HG03565 (cell line): ENCODE measurements around the gene GJA4.

ENCODE experiments used
- ATAC-seq: cut with Tn5 transposase; IDR thresholded peaks from one replicate; pipeline ENCODE4 v1.9.1; 2021; ENCODE audit warnings: mild to moderate bottlenecking, moderate library complexity; ENCODE audit not compliant: unreplicated experiment

Gene GJA4

GRCh38 chr1:34792868-34793727 lies at the start of gene GJA4:
Gene GJA4, plus strand, starts transcription at chr1:34792999. Its CDS starts 1,215 bp downstream, at chr1:34794214.
- ATAC-seq: no peak

- ATAC-seq: no peak
These were observed 49.0 kb upstream of the GJA4 start for GRCh38 chr1:34743775-34744174.

DNA sequence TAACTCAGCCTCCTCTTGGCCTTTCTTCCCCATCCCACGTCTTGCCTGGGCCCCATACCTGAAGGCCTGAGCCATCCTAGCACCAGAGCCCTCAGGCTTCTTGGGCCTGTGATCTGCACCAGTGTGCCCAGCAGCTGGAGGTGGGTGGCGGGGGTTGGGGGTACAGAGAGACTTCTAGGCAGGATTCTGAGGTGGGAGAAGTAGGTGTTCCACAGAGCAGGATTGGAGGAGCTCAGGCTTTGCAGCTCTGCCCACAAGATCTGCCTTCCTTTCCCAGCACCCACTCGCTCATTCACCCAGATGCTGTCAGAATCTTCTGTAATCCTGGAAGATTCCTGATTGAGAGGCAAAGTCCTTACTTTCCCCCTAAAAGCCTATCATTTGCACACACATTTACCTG lies 47.9 kb upstream of the GJA4 start:
- no peak for ATAC-seq

- no peak for ATAC-seq
These were observed 47.1 kb upstream of the GJA4 start for GRCh38 chr1:34745666-34746065.

DNA sequence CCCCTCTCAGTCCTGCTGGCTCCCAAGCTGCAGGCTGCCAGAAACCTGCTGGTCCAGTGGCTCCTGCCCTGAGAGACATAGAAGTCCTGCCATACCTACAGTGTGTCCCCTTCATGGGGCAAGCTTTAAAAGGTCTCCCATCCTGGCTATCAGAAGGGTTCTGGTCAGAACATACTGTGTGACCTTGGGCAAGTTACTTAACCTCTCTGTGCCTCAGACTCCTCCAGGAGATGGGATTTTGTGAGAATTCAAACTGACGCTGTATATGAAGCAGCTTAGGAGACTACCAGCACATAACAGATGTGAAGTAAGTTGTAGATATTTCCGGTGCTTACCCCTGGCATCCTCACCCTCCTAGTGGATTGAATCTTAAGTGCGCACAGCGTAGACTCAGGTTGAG lies 46.7 kb upstream of the GJA4 start:
- no peak for ATAC-seq

GRCh38 chr1:34746785-34747637 lies 45.8 kb upstream of the GJA4 start:
- no peak for ATAC-seq

GRCh38 chr1:34747638-34747941 lies 45.2 kb upstream of the GJA4 start:
- ATAC-seq: no peak

DNA sequence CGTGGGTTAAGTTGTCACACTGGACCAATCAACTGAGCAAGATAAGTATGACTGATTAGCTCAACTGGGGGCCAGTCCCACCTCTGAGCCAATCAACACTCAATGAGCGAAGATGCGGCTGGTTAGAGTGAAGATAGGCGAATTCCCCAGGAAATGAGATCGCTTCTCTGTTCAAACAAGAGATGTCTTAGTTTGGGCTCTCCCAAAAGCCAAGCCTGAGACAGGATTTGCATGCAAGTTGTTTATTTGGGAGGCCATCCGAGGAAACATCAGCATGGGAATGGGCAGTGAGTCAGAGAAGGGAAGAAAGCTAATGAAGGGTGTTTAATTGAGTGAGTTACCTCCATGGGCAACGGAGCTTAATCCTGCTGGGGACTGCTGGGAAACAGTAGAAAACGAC lies 42.8 kb upstream of the GJA4 start:
- ATAC-seq: no peak

GRCh38 chr1:34750610-34751009 lies 42.2 kb upstream of the GJA4 start:
- ATAC-seq: no peak

DNA sequence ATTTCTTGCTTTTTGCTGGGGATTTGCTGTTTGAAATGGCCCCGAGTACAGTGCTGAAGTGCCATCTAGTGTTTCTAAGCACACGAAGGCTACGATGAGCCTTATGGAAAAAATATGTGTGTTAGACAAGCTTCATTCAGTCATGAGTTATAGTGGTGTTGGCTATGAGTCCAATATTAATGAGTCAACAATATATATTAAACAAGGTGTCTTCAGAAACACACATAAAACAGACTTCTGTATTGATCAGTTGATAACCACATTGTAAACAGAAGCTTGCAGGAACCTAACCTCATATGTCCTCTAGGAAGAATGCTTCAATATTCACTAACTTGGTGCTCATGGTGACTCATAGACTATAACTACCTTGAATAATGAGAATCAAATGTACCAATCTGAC lies 39.6 kb upstream of the GJA4 start:
- ATAC-seq: no peak

- no peak for ATAC-seq
These were observed 37.7 kb upstream of the GJA4 start, which contains the start of gene GJB5 for GRCh38 chr1:34754964-34755637. Gene GJB5, plus strand, starts transcription at chr1:34755047. Its CDS starts 2,284 bp downstream, at chr1:34757331.

- no peak for ATAC-seq
These were observed 36.8 kb upstream of the GJA4 start for GRCh38 chr1:34755961-34756360.

DNA sequence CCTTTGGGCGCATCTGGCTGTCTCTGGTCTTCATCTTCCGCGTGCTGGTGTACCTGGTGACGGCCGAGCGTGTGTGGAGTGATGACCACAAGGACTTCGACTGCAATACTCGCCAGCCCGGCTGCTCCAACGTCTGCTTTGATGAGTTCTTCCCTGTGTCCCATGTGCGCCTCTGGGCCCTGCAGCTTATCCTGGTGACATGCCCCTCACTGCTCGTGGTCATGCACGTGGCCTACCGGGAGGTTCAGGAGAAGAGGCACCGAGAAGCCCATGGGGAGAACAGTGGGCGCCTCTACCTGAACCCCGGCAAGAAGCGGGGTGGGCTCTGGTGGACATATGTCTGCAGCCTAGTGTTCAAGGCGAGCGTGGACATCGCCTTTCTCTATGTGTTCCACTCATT lies 35.4 kb upstream of the GJA4 start:
- ATAC-seq: no peak

GRCh38 chr1:34758751-34759150 lies 34.0 kb upstream of the GJA4 start:
- no peak for ATAC-seq

DNA sequence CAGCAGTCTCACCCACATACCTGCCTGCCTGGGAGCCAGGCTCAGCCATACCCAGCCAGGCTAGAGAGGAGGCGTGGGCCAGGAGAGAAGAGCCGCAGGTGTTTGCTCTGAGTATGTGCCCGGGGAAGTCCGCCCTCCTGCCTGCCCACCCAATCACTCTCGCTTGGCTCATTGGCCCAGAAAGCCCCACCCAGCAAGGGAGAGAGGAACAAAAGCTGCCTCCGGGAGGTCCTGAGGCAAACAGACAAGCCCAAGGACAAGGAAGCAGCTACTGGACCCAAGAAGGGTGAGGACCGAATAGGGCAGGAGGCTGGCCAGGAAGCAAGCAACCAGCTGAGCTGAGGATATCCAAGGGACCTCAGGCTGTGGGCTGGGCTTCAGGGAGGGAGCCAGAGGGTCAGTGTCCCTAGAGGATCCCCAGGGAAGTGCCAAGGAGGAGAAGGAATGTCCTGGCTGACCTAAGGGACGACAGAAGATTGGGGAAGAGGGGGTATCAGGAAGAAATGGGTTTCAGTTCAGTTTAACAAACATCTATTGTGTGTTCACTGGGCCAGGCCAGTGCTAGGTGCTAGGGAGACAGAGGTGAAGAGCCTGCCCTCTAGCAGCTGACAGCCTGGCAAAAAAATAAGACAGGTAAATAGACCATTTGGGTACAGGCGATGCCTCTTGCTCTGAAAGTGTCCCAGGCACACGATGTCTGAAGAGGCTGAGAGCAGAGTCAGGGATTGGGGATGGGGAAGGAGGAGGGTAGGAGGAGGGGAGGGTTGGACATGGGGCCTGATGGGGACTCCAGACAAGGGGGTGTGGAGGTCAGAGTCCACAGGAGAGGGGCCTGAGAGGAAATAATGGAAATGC lies 33.1 kb upstream of the GJA4 start, which contains the start of gene GJB4:
TSS of gene GJB4 (plus strand) at position 238 of the 855 bp plus-strand sequence. CDS start 1,515 bp downstream, outside the sequence.
- ATAC-seq: no peak

DNA sequence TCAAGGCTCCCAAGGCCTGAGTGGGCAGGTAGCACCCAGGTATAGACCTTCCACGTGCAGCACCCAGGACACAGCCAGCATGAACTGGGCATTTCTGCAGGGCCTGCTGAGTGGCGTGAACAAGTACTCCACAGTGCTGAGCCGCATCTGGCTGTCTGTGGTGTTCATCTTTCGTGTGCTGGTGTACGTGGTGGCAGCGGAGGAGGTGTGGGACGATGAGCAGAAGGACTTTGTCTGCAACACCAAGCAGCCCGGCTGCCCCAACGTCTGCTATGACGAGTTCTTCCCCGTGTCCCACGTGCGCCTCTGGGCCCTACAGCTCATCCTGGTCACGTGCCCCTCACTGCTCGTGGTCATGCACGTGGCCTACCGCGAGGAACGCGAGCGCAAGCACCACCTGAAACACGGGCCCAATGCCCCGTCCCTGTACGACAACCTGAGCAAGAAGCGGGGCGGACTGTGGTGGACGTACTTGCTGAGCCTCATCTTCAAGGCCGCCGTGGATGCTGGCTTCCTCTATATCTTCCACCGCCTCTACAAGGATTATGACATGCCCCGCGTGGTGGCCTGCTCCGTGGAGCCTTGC lies 31.5 kb upstream of the GJA4 start:
- ATAC-seq: no peak

- no peak for ATAC-seq
These were observed 31.0 kb upstream of the GJA4 start for GRCh38 chr1:34761776-34762307.

DNA sequence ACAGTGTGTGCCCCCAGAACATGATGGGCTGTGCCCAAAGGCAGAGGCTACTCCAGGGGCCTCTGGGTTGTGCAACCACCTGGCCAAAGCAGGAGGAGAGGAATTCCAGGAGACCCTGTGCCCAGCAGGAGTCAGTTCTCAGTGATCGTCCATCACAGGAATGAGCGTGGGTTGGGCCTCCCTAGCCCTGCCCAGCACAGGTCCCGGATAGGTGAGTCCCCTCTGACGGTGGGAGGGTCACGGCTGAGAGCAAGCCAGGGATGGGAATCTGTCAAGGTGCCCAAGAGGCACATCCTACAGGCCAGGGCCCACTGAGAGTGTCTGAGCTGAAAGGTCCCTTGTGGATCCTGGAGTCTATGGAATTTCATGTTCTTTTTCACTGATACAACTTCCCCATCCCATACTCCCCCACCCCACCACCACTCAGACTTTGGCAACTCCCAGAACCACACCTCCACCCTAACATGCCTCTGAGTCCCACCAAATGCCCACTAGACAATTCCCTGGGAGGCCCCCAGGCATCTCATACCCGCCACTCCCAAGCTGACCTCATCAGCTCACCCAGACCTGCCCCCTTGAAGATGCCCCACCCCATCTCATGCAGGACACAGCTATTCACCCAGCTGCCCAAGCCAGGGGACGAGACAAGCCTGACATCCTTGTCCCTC lies 30.2 kb upstream of the GJA4 start:
- no peak for ATAC-seq

DNA sequence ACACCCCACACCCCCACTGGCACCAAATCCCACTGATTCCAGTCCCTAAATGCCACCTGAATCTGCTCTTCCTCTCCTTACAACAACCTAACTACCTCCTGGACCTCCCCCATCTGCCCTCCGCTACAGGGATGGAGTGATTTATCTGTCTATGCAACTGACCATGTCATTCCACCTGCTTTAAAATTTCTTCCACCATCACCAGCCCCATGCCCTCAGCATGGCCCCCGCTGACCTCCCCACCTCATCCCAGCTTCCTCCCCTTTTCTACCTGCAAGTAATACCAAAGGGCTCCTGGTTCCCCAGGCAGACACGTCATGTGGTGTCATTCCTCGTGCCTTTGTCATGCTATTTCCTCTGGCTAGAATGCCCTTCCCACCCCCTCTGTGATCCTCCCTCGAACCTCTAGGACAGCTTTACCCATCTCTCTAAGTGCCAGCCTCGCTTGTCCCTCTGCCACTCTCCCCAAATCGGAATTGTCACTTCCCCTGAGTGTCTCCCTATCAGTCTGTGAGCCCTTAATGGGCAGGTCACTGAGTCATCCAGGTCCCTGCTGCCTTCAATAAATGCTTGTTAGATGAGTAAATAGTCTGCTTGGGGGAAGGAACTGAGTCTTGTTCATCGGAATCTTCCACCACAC lies 29.5 kb upstream of the GJA4 start:
- no peak for ATAC-seq
